ENCODE results near the gene NR5A1.

- TF ChIP-seq CTCF (IDR thresholded peaks at IDR 0.05; ENCODE audit: low read length) (no peak), EZH2phosphoT487 (IDR thresholded peaks at IDR 0.05; ENCODE audit: low read length) (no peak), EZH2 (optimal IDR thresholded peaks at IDR 0.05; ENCODE audit: low read depth, low read length) (no peak)
Measured at GRCh38 chr9:124472770-124473169, 34.4 kb downstream of the NR5A1 start.
